ENCODE results near the gene MSX1.

The MSX1 gene

DNA sequence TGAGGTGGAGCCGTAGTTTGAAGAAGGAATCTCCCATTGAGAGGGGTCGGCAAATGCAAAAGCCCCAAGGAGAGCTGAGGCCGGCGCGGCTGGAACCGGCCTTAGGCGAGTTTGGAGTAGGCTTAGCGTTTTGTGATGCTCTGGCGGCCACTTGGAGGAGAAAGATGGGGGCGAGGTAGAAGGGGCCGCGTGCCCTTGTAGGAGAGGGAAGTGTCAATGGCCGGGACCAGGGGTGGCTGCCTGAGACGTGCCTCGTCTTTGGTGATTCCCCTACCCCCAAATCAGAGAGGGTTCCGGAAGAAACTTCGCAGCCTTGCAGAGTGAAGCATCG is 11.7 kb downstream of the MSX1 start:
- TF ChIP-seq, protein P1, sequence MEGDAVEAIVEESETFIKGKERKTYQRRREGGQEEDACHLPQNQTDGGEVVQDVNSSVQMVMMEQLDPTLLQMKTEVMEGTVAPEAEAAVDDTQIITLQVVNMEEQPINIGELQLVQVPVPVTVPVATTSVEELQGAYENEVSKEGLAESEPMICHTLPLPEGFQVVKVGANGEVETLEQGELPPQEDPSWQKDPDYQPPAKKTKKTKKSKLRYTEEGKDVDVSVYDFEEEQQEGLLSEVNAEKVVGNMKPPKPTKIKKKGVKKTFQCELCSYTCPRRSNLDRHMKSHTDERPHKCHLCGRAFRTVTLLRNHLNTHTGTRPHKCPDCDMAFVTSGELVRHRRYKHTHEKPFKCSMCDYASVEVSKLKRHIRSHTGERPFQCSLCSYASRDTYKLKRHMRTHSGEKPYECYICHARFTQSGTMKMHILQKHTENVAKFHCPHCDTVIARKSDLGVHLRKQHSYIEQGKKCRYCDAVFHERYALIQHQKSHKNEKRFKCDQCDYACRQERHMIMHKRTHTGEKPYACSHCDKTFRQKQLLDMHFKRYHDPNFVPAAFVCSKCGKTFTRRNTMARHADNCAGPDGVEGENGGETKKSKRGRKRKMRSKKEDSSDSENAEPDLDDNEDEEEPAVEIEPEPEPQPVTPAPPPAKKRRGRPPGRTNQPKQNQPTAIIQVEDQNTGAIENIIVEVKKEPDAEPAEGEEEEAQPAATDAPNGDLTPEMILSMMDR (IDR thresholded peaks at IDR 0.05) = no peak

DNA sequence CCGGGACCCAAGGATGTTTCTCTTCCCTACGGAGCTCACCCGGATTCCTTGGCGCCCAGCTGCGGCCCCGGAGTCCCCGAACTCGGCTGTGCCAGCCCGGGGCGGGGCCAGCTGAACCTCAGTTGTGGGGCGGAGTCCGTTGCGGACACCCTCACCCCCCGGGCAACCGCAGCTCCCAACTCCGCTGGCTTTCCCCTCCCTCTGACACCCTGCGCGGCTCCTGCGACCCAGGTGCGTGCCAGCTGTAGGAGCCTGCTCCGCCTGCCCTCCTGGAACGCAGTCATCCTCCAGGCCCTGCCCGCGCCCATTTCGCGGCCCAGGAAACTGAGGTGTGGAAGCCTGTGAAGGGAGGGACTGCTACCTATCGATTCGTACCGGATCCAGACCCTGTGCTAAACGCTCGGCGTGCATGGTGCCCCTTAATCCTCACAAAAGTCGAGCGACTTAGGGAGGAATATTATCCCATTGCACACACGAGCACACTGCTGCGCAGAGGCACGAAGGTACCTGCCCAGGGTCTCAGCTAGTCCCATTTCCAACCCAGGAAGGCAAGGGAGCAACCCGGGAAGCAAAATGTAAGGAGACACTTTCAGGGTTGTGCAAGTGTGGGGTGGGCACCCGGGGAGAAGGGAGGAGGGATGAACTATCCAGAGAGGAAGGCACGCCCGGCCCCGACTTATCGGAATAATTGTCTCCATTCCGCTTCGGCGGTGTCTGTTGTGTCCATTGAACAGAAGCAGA is 12.3 kb downstream of the MSX1 start:
- TF ChIP-seq, protein P1 (IDR thresholded peaks at IDR 0.05) = no peak

DNA sequence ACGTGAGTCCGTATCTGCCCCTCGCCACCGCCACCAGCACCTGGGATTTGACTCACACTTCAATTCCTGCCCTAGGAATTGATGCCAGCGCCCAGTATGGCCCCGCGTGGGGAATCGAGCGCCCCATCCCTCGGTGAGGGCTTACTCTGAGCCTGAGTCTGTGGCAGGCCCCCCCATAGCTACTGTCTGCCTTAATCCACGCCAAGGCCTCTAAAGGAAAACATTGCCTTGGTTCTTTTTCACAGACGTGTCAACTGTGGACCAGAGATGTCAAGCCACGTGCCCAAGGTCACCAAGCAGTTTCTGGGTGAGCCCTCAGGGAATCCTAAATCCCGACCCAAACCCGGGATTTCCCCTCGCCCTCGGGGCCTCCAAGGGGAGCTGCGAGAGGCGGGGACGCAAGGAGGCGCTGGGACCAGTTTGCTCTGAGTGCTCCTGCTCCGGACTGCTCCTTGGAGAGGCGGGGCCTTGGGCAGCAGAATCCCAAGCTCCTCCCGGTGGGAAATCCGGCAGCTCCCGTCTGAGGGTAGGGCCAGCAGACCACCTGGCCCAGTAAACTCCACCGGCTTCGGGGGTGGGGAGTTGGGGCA is 12.9 kb downstream of the MSX1 start:
- TF ChIP-seq, protein P1 (IDR thresholded peaks at IDR 0.05) = no peak

DNA sequence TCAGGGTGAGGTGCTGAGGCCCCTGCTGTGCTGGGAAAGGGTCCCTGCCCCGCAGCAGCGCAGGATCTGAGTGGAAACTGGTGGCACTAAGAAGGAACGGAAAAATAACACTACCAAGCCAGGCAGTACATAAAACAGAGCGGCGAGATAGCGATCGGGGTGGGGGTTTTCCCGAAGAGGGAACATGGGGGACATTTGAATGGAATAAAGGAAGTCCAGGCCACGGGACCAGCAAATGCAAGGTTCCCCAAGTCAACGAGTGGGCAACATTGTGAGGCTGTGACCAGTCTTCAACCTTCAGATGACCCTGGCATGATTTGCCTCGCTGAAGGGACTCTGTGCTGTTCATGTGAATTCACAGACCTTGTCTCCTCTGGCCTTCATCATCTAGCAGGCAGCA is 13.7 kb downstream of the MSX1 start:
- TF ChIP-seq, protein P1 (IDR thresholded peaks at IDR 0.05) = no peak

DNA sequence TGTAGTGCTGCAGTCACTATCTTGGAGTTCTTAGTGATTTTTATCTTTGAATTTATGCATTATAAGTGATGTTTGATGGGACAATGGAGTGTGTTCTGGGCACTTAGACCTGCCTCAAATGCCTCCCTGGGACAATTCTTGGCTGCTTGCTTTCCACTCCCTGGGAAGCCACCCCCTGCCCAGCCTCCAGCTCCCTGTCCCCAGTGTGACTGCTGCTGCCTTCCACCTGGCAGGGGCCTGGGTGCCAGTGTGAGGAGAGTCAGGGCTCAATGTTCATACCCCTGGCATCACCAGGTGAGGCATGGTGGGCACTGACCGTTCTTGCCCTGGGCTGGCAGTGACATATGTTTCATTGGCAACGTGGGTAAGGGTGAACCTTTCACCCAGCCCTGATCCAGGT is 14.8 kb downstream of the MSX1 start:
- TF ChIP-seq, protein P1 (IDR thresholded peaks at IDR 0.05) = no peak

DNA sequence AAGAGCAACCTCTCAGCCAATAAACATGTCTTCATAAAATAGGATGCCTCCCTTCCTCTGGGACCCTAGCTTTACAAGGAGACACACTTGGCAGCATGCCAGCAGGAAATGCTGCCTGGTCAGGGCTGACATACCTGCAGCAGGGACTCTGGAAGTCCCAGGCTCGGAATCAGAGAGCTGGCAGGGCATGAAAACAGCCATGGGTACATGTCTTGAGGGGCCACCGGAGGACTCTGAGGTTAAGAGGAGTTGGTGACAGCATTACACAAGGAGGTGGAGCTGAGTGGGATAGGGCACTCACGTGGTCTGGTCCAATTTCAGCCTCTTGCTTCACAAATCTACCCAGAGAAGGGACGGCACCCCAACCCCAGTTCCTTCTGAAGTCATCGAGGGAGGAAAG is 15.7 kb downstream of the MSX1 start:
- TF ChIP-seq, protein P1 (IDR thresholded peaks at IDR 0.05) = no peak

DNA sequence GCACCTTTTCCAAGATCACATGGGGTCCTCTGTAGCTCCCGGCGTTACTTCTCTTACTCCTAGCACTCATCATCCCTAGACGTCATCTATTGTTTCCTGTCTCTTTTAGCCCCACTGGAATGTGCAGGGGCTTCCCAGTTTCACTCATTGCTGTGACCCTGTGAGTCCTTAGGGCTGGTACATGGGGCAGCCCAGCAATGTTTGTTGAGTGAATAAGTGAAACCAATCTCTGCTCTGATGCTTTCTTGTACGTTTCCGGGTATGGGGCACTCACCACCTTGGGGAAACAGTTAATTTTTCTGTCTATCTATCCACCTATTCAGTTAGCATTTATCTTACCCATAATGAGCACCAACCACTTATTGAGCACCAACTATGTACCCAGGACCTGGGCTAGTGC is 16.1 kb downstream of the MSX1 start:
- TF ChIP-seq, protein P1 (IDR thresholded peaks at IDR 0.05) = no peak

Measured in LNCAP (cell line).